GM18520 (cell line): ENCODE measurements around the gene LCK.

Source experiments
- ATAC-seq: cut with Tn5 transposase; IDR thresholded peaks from one replicate; pipeline ENCODE4 v1.9.1; 2021; ENCODE audit not compliant: unreplicated experiment

LCK gene

DNA sequence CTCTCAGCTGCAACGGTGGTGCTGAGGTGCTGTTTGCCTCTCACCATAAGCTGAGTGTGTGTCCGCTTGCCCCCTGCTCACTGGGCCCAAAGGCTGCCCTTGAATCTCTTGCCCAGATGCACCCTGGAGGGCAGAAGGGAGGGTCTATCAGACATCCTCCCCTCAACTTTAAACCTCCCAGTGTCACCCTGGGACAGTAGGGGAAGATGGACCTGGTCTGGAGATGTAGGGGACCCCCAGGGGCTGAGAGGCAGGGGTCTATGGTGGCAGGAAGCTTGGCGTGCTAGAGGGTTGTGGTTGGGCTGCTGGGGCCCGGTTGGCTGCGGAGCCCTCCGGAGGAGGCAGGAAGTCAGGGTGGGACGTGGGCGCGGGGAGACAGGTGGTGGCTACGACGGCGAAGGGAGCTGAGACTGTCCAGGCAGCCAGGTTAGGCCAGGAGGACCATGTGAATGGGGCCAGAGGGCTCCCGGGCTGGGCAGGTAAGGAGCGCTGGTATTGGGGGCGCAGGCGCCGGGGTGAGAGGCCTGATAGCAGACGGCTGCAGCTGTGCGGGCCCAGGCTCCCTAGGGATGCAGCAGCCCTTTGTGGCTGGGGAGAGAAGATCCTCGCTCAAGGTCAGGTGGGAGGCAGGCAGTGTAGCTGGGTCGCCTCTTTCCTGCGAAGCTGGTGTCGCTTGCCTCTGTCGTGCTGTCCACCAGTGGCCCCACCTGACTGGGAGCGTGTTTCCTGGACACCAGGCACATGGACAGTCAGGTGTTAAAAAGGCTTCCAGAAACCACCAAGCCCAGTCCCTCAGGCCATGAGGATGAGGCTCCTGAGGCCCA is at the start of gene LCK:
Gene LCK (plus strand): TSS at position 373 of the 824 bp plus-strand sequence. CDS start 23,065 bp downstream, outside the sequence.
- ATAC-seq = no peak

DNA sequence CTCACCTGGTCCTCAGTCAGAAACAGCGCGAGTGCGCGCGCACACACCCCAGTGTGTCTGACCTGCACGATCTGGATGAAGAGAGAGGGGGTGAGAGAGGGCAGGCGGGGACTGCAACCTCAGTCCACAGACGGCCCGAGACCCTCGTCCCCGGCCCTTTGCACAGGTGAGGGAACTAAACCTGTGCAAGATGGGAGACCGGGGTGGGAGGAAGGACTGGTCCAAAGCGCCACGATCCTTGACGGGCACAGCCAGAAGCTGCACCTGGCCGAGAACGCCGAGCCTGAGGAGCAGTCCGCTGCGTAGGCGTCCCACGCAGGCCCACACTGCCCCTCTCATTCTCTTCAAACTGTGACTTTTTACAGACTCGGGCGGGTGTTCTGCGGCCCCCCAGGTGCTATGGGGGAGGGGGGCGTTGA is 46.1 kb upstream of the LCK start:
- no peak for ATAC-seq

DNA sequence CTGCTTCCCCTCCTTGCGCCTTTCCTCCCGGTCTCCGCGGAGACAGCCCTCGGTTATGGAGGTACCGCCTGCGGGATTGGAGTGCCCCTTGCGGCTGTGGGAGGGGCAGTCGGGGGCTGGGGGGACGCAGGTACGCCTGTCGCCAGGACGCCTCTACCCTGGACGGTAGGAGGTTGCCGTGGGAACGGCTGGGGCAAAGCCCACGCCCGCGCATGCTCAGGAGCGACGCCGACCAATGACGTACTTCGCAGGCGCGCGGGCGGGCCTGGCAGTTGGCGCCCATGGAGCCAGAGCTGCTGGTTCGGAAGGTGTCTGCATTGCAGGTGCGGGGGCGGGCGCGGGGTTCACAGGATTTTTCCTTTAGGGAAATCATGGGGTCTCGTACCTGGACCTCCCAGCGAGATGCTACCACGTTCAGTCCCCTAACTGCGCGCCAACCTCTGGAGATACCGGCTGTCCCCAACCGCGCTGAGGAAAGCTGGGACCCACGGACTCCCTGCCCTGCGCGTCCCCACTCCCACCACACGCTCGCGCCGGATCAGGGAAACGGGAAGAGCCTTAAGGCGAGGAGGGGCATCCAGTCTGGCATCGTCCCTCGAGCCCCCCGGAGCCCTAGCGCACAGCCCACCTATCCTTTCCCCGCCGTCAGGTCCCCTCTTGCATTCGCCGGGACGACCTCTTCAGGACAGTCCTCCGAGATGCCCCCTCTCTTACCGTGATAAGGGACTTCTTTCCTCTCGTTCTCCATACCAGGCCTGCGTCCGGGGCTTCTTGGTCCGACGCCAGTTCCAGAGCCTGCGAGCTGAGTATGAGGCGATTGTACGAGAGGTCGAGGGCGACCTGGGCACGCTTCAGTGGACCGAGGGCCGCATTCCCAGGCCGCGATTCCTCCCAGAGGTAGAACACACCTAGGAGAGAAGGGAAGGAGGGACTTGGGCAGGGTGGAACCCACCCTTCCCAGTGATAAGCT is 45.4 kb upstream of the LCK start, which contains the start of gene IQCC:
Gene IQCC (plus strand): TSS at position 271 of the 970 bp plus-strand sequence. CDS start 11 bp downstream, at position 282.
- ATAC-seq = no peak

DNA sequence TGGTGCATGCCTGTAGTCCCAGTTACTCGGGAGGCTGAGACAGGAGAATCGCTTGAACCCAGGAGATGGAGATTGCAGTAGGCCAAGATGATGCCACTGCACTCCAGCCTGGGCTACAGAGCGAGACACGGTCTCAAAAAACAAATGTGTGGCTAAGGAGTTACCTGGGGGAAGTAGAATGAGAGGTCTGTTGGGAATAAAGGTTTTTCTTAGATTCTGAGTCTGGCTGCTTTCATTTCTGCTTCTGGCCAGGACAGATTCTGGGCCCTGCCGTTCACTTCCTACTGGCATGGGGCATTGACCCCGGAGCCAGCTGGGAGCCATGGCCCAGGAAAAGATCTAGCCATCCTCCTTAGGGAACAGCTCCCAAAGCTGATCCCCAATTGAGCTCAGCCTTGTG is 42.6 kb upstream of the LCK start:
- no peak for ATAC-seq

DNA sequence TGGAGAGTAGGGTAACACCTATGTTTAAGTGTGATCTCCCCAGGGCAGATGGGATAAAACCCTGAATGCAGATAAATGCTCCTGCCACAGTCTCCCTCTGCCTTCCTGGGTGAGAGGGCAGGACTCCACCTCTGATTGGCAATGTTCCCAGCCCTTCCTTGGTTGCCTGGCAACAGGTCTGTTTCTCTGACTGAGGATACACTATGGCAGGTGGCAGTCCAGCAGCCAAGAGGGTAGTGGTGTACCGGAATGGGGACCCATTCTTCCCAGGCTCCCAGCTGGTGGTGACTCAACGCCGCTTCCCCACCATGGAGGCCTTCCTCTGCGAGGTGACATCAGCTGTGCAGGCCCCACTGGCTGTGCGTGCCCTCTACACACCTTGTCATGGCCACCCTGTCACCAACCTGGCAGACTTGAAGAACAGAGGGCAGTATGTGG is 42.2 kb upstream of the LCK start, which contains the start of gene DCDC2B:
Gene DCDC2B (plus strand): TSS at position 199 of the 438 bp plus-strand sequence. CDS start 5 bp downstream, at position 204.
- ATAC-seq = no peak

DNA sequence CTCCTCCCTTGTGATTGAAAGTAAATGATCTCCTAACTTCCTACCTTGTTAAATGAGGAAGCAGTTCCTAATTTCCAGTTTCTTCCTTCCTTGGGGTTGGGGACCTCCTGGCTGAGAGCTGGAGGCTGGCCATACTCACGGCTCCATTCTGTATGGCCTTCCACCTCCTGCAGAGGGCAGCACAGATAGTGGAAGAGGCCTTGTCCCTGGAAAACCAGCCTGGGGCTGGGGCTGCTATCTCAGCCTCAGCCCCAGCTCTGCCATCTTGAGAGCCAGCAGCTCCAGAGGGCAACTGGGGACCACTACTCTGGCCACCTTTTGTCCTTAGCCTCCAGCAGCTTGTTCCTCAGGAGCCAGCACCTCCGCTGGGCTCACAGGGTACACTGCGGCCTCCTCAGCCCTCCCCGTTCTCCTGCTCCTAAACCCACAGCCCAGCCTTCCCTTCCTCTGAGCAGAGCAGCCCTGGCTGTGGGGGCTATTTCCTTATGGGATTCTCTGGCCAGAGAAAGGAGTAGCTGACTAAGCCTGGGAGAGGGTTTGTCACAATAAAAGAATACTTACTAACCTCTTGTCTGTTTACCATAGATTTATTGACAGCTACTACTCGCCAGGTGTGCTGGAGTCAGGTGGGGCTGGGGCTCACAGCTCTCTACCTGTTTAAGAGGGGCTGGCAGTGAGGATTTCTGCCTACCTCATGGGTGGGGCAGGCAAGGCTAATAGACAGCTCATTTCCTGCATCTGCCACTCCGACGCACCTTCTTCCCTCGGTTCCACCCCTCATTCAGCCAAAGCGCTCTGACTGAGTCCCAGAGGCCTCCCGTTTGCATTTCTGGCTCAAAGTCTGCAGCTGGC is 35.2 kb upstream of the LCK start:
- ATAC-seq = no peak

DNA sequence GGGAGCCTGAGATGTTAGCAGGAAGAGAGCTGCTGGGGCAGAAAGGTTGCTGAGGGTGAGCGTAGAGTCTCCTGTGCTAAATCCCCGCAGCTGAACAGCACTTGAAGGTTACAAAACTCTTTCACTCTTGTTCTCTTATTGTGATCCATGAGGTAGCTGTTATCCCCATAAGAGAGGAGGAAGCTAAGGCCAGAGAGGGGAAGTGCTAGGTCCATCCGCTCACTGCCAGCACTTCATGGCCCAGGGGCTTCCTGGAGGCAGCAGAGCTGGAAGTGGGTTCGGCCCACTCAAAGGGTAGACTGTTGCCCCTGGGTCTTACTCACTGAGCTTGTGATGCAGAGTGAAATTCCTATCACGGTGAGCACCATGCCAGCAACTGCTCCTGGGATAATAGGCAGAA is 34.5 kb upstream of the LCK start:
- no peak for ATAC-seq

DNA sequence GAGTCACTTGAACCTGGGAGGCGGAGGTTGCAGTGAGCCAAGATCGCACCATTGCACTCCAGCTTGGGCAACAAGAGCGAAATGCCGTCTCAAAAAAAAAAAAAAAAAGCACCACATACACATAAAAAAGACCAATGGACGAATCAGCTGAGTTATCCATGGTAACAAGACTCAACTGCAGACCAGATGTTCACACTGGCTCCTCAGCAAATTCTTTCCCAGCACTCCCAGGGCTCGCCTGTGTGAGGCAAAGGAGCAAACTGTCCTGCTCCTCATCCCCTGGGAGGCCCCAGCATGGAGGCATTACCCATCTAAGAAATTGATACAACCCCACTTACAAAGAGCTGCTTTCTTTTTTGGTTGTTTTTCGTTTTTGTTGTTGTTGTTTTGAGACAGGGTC is 32.0 kb upstream of the LCK start:
- ATAC-seq = no peak

DNA sequence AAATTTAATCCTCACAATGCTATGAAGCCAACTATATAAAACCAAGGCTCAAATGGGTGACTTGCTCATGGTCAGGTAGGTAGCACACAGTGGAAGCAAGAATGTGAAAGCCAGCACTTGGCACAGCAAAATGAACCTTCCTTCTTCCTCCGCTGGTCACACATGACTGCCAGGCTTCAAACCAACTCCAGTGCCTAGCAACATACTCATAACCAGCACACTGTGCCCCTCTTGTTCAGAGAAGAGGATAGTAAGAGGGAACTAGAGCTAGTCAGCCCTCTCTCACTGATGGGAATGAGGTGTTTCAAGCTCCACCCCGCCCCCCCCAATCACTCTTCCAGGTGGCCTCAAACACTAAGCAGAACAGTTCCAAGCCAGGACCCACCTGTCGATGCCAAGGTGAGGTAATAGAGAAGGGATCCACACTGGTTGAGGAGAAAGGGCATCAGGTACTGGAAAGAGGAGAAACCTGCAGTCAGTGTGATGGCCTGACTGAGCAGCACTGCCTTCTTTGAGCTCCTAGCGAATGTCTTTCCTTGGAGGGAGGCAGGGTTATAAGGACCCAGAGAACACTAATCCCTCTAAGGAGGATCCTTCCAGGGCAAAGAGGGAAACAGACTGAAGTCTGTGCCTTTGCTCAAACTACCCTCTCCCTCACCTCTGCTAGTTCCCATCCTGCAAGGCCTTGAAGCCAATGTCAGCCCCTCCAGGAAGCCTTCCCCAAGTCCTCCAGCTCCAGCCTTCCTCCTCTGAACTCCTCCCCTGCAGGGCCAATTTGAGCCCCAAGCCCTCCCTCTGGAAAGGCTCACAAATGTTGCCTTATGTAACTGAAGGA is 30.1 kb upstream of the LCK start:
- ATAC-seq = no peak

DNA sequence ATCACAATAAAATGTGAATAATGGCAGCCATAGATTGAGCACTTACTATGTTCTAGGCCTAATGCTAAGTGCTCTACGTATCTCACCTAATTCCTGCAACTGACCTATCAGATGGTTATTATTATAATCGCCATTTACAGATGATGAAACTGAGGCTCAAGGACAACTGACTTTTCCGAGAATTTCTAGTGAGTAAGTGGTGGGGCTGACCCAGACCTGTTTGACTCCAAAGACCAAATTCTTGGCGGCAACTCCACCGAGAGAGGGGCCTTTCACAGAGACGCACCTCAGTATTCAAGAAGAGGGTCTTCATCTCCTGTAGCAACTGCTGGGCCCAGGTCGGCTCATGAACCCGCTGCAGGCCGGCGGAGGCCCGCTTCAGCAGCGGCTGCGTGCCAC is 29.5 kb upstream of the LCK start:
- ATAC-seq = no peak

DNA sequence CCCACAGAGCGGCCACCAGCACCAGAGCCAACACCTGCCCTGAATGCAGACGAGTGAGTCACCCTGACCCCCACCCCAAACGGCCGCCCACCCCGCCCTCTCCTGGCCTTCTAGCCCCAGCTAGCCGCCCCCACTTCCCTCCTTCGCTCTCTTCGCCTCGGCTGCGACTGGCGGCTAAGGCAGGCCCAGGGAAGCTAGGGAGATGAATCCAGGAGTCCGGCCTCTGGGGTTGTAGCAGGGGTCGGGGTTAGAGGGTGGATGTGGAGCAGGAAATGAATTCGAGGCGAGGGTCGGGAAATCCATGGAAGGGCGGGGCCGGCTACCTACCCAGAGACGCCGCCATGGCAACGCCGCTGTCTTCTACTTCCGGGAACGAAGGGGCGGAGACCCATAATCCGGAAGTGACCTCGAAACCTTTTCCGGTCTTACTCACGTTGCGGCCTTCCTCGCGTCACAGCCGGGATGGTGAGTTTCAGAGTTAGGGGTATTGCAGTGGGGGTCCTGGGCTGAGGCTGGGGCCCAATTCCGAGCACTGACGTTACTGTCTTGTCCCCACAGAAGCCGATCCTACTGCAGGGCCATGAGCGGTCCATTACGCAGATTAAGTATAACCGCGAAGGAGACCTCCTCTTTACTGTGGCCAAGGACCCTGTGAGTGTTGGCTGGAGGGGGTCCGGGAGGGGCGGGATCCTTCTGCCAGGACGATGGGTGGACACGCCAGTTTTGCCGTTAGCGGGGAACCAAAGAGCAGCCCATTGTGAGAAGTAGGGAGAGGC is 28.9 kb upstream of the LCK start, which contains the start of the genes EIF3I and TMEM234:
Gene EIF3I (plus strand): TSS at position 428 of the 776 bp plus-strand sequence. CDS start 35 bp downstream, at position 463.
Gene TMEM234 (minus strand): TSS at position 374 of the 776 bp plus-strand sequence. CDS start 31 bp downstream, at position 343.
- peak; percentile 86 for ATAC-seq

DNA sequence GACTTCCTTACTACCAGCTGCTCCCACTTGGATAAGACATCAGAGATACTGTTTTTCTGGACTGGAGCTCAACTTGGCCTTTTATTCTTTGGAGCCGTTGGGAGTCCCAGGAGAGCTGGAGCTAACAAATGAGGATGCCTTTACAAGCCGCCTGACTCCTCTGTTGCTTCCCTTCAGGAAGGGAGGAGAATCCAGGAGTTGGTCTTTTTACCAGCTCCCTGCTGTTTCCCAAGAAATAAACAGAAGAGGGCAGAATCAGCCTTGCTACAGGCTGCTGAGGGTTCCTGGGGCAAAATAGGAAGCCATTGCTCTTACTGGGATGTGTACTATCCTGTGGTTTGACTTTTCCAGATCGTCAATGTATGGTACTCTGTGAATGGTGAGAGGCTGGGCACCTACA is 27.4 kb upstream of the LCK start:
- ATAC-seq = no peak

DNA sequence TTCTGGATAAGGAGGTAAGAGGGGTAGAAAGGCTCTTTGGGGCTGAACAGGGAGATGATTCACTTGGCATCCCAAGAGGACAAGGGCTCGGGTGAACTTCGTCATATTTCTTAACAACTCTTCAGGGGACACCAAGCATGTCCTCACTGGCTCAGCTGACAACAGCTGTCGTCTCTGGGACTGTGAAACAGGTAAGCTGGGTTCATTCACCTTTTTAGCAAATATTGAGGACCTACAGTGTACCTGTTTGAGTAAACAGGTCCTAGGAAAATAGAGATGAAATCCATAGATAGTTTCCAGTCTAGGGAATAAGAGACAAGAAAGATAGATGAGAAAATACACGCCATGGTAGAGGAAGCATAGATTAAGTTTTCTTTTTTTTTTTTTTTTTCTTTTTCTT is 26.8 kb upstream of the LCK start:
- no peak for ATAC-seq

DNA sequence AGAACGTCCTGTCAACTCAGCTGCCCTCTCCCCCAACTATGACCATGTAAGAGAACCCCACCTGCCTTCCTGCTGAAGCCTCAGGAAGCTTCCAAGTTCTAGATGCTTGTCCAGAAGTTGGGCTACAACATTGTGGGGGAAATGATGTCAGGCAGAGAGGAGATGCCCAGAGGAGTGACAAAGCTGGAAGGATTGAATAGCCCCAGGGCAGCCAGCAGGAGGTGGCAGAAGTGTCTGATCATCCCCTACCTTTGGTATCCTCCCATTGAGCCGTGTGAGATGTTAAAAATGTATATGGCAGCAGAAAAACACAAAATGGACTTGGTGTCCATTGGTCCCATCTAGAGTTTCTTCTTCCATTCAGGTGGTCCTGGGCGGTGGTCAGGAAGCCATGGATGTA is 22.3 kb upstream of the LCK start:
- ATAC-seq = no peak

DNA sequence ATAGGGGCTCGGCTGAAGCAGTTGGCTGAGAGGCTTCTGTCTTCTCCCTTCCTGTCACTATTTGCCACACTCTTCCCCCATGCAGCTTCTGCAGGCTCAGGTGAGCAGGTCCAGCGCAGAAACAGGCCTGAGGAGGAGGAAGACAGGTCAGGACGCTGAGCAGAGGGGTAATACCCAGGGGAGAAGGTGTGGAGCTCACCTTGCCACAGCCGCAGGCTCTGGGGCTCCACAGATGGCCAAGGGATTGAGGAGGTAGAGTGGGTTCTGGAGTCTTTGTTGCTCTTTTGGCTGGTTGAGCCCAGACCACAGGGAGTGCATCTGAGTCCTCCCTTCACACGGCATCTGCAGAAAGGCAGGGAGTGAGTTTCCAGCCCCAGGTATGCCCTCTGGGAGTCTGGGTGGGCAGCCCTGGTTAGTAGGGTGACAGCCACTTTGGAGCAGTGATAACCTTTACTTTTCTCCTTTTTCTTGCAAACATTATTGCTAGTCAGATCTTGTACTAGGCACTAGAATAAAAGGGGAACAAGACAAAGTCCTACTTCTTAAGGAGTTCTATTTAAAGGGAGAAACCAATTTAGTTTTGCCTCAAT is 19.1 kb upstream of the LCK start:
- ATAC-seq = no peak

DNA sequence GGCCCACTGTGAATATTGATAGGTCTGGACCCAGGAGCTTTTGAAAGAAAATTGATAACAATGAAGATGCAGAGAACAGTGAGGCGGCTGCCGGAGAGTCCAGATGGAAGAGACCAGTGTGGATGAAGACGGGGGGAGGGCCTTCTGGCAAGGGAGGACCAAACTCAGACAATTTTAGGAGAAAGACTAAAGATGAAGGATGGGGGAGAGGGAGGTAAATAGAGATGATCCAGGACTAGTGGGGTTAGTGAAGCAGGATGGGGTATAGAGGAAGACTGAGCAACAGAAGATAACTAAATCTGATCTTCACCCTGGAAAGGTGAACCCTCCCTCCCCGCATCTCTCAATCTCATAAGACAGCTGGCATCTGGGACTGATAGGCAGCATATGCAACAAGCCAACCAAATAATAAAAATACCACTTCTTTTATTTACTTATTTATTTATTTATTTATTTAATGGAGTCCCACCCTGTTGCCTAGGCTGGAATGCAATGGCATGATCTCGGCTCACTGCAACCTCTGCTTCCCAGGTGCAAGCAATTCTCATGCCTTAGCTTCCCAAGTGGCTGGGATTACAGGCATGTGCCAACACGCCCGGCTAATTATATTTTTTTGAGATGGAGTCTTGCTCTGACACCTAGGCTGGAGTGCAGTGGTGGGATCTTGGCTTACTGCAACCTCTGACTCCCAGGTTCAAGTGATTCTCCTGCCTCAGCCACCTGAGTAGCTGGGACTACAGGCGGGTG is 18.3 kb upstream of the LCK start:
- ATAC-seq = no peak

DNA sequence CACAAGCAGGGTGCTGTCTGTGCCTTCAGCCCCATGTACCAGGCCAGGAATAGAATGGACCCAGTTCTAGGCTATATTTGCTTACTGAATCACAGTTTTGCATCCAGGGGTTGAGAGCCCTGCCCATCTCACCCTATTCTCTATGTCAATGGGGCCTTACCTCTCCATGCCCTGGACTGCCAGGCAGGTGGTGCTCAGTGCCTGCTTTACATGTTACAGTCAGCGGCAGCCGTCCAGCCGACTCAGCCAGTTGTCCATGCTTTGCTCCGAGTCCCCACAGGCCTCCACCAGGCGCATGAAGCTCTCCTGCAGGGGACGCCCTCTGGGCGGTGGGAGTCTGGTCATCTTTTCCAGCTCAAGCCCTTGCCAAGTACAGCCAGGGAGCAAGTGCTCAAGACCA is 16.3 kb upstream of the LCK start:
- ATAC-seq = no peak

DNA sequence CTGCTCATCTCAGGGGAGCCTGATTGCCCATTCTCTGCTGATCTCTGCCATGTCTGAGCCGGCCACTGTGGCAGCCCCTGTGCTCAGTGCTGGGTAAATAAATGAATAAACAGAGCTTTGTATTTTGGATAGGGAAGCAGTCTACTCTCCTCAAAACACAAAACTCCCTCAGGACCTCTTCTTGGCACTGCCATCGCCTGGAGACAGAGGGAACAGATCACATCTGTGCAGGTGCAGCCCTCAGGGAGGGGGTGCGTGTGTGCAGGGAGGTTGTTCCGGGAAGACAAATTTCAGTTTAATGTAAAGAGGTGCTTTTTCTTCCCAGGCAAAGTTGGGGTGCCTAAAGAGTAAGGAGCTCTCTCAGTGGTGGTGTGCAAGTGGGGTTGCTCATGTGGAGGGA is 11.7 kb upstream of the LCK start:
- no peak for ATAC-seq
